Prostate gland (tissue), 2 donors: ENCODE measurements around the gene CTNNBL1.

Source experiments
- CTCF ChIP-seq, 4 experiments: fragments of 200-600 bp in 2 of 4; fragments of 450-650 bp in 2 of 4; sonication (generic) in 2 of 4; IDR thresholded peaks; 1 replicate in 3 of 4; 2 replicates in 1 of 4; pipeline ENCODE4 v1.5.1; 2016 to 2019; ENCODE audit warnings: antibody characterized with exemption in 4 of 4, mild to moderate bottlenecking in 2 of 4, moderate library complexity in 2 of 4
- POLR2A ChIP-seq: fragments of 450-650 bp; IDR thresholded peaks from one replicate; pipeline ENCODE4 v1.6.1; 2016; ENCODE audit warnings: antibody characterized with exemption, mild to moderate bottlenecking
- POLR2AphosphoS5 ChIP-seq: sonication (generic); formaldehyde crosslinking; IDR thresholded peaks from one replicate; pipeline ENCODE4 v1.6.1; 2017; ENCODE audit warnings: antibody characterized with exemption

GRCh38 chr20:37651932-37652331 is 41.9 kb upstream of the CTNNBL1 start:
- TF ChIP-seq CTCF (IDR thresholded peaks at IDR 0.05) (peak in 3 of 4 experiments; percentile 30 to 61 (median 44)), POLR2A (no peak), POLR2AphosphoS5 (peak; percentile 6)
